VCaP (cell line): ENCODE results near the gene SYT6.

Source experiments
- H3K27ac ChIP-seq: fragments of 450-650 bp; 2 replicates; pipeline ENCODE4 v1.5.1; 2017
- CTCF ChIP-seq: fragments of 450-650 bp; conservative IDR thresholded peaks from 2 replicates; pipeline ENCODE4 v1.5.1; 2017; ENCODE audit warnings: mild to moderate bottlenecking, moderate library complexity

The SYT6 gene

GRCh38 chr1:114153261-114154145 is at the start of gene SYT6:
Gene SYT6 (minus strand): TSS chr1:114153869. CDS start chr1:114153772, 97 bp downstream.
- no peak within 1 kb of the TSS for H3K27ac ChIP-seq
- no peak for TF ChIP-seq CTCF

- H3K27ac ChIP-seq: no peak overlapping the region
- TF ChIP-seq CTCF: no peak
Measured at GRCh38 chr1:114201486-114201885, 47.8 kb upstream of the SYT6 start.

- no peak overlapping the region for H3K27ac ChIP-seq
- TF ChIP-seq CTCF: no peak
Measured at GRCh38 chr1:114199017-114199594, 45.4 kb upstream of the SYT6 start.

- TF ChIP-seq CTCF: no peak
- no peak overlapping the region for H3K27ac ChIP-seq
Measured at GRCh38 chr1:114196992-114197907, 43.6 kb upstream of the SYT6 start.

GRCh38 chr1:114195819-114196218 is 42.1 kb upstream of the SYT6 start:
- H3K27ac ChIP-seq: no peak overlapping the region
- no peak for TF ChIP-seq CTCF

GRCh38 chr1:114192328-114192727 is 38.7 kb upstream of the SYT6 start:
- no peak for TF ChIP-seq CTCF
- no peak overlapping the region for H3K27ac ChIP-seq

- no peak for TF ChIP-seq CTCF
- H3K27ac ChIP-seq: no peak overlapping the region
Measured at GRCh38 chr1:114189398-114189797, 35.7 kb upstream of the SYT6 start.
